ENCODE measurements around the gene LCE3E.
"Not testable (repeated sequence)": the region's sequence is repeated elsewhere in the genome, so short reads cannot be mapped to it uniquely, and the experiment has no call there.

The LCE3E gene

GRCh38 chr1:152566681-152567080, at the start of gene LCE3E:
TSS of gene LCE3E (minus strand) at chr1:152566780. CDS start at chr1:152566208, 572 bp downstream.
- intact Hi-C loops (cut with micrococcal nuclease): no loop called here
- Mint-ChIP-seq H3K27me3 (peaks cover 4% of the 10 kb centered on the region), H3K36me3 (ENCODE audit: low read depth) (no peaks in the 10 kb centered on the region), H3K9me3 (peaks cover 13% of the 10 kb centered on the region), H3K27ac (no peak within 1 kb of the TSS), H3K4me3 (no peak within 1 kb of the TSS), H3K4me1 (ENCODE audit: low read depth) (no peaks in the 10 kb centered on the region)

- no peak within 1 kb of the TSS for H3K4me3 Mint-ChIP-seq
- H3K4me1 Mint-ChIP-seq (ENCODE audit: low read depth): no peaks in the 10 kb centered on the region
- H3K27ac Mint-ChIP-seq: no peak within 1 kb of the TSS
- no peaks in the 10 kb centered on the region for H3K36me3 Mint-ChIP-seq (ENCODE audit: low read depth)
- H3K27me3 Mint-ChIP-seq: no peaks in the 10 kb centered on the region
- peaks cover 14% of the 10 kb centered on the region for H3K9me3 Mint-ChIP-seq
- intact Hi-C loops (cut with micrococcal nuclease): no loop called here
Observed at GRCh38 chr1:152613511-152613910, 46.9 kb upstream of the LCE3E start, which contains the start of gene LCE3B. TSS of gene LCE3B (plus strand) at chr1:152613811. CDS start at chr1:152613811, 0 bp downstream.

- no peaks in the 10 kb centered on the region for H3K9me3 Mint-ChIP-seq
- no peaks in the 10 kb centered on the region for H3K27me3 Mint-ChIP-seq
- H3K4me1 Mint-ChIP-seq (ENCODE audit: low read depth): no peaks in the 10 kb centered on the region
- H3K4me3 Mint-ChIP-seq: no peak within 1 kb of the TSS
- intact Hi-C loops (cut with micrococcal nuclease): no loop called here
- H3K27ac Mint-ChIP-seq: no peak within 1 kb of the TSS
- no peaks in the 10 kb centered on the region for H3K36me3 Mint-ChIP-seq (ENCODE audit: low read depth)
Observed at GRCh38 chr1:152599934-152600333, 33.4 kb upstream of the LCE3E start, which contains the start of gene LCE3C. TSS of gene LCE3C (plus strand) at chr1:152600234. CDS start at chr1:152600732, 498 bp downstream.

GRCh38 chr1:152596986-152597385, 30.4 kb upstream of the LCE3E start:
- H3K4me1 Mint-ChIP-seq (ENCODE audit: low read depth): no peaks in the 10 kb centered on the region
- no peak overlapping the region for H3K4me3 Mint-ChIP-seq
- H3K36me3 Mint-ChIP-seq (ENCODE audit: low read depth): no peaks in the 10 kb centered on the region
- intact Hi-C loops (cut with micrococcal nuclease): no loop called here
- H3K27ac Mint-ChIP-seq: no peak overlapping the region
- H3K27me3 Mint-ChIP-seq: no peaks in the 10 kb centered on the region
- H3K9me3 Mint-ChIP-seq: no peaks in the 10 kb centered on the region

GRCh38 chr1:152585586-152585985, 19.0 kb upstream of the LCE3E start:
- intact Hi-C loops (cut with micrococcal nuclease): no loop called here
- no peaks in the 10 kb centered on the region for H3K9me3 Mint-ChIP-seq
- no peak overlapping the region for H3K4me3 Mint-ChIP-seq
- H3K36me3 Mint-ChIP-seq (ENCODE audit: low read depth): no peaks in the 10 kb centered on the region
- no peaks in the 10 kb centered on the region for H3K4me1 Mint-ChIP-seq (ENCODE audit: low read depth)
- H3K27me3 Mint-ChIP-seq: no peaks in the 10 kb centered on the region
- H3K27ac Mint-ChIP-seq: no peak overlapping the region

- intact Hi-C loops (cut with micrococcal nuclease): no loop called here
- no peaks in the 10 kb centered on the region for H3K36me3 Mint-ChIP-seq (ENCODE audit: low read depth)
- H3K9me3 Mint-ChIP-seq: no peaks in the 10 kb centered on the region
- no peak overlapping the region for H3K27ac Mint-ChIP-seq
- no peaks in the 10 kb centered on the region for H3K4me1 Mint-ChIP-seq (ENCODE audit: low read depth)
- peaks cover 6% of the 10 kb centered on the region for H3K27me3 Mint-ChIP-seq
- no peak overlapping the region for H3K4me3 Mint-ChIP-seq
Observed at GRCh38 chr1:152582647-152583046, 16.1 kb upstream of the LCE3E start.

GRCh38 chr1:152580433-152580832, 13.9 kb upstream of the LCE3E start, which contains the start of gene LCE3D:
TSS of gene LCE3D (minus strand) at chr1:152580516. CDS start at chr1:152579936, 580 bp downstream.
- H3K36me3 Mint-ChIP-seq (ENCODE audit: low read depth): no peaks in the 10 kb centered on the region
- intact Hi-C loops (cut with micrococcal nuclease): no loop called here
- H3K4me3 Mint-ChIP-seq: no peak within 1 kb of the TSS
- H3K27ac Mint-ChIP-seq: no peak within 1 kb of the TSS
- no peaks in the 10 kb centered on the region for H3K4me1 Mint-ChIP-seq (ENCODE audit: low read depth)
- no peaks in the 10 kb centered on the region for H3K9me3 Mint-ChIP-seq
- peaks cover 6% of the 10 kb centered on the region for H3K27me3 Mint-ChIP-seq

- H3K9me3 Mint-ChIP-seq; intact Hi-C loops (cut with micrococcal nuclease); H3K4me3 Mint-ChIP-seq; H3K36me3 Mint-ChIP-seq (ENCODE audit: low read depth); H3K27ac Mint-ChIP-seq; H3K4me1 Mint-ChIP-seq (ENCODE audit: low read depth); H3K27me3 Mint-ChIP-seq: not testable (repeated sequence)
Observed at GRCh38 chr1:152579526-152579925, 12.9 kb upstream of the LCE3E start.

- Mint-ChIP-seq H3K36me3 (ENCODE audit: low read depth) (no peaks in the 10 kb centered on the region), H3K4me3 (no peak overlapping the region), H3K9me3 (no peaks in the 10 kb centered on the region), H3K27ac (no peak overlapping the region), H3K4me1 (ENCODE audit: low read depth) (no peaks in the 10 kb centered on the region), H3K27me3 (peaks cover 16% of the 10 kb centered on the region)
- intact Hi-C loops (cut with micrococcal nuclease): no loop called here
Observed at GRCh38 chr1:152577168-152577567, 10.6 kb upstream of the LCE3E start.

- no peak overlapping the region for H3K4me3 Mint-ChIP-seq
Observed at GRCh38 chr1:152565535-152566215, 905 bp downstream of the LCE3E start.

GRCh38 chr1:152565115-152565514, 1.5 kb downstream of the LCE3E start:
- peaks cover 4% of the 10 kb centered on the region for H3K27me3 Mint-ChIP-seq
- intact Hi-C loops (cut with micrococcal nuclease): no loop called here
- H3K4me3 Mint-ChIP-seq: no peak overlapping the region
- no peak overlapping the region for H3K27ac Mint-ChIP-seq
- peaks cover 13% of the 10 kb centered on the region for H3K9me3 Mint-ChIP-seq
- H3K36me3 Mint-ChIP-seq (ENCODE audit: low read depth): no peaks in the 10 kb centered on the region
- no peaks in the 10 kb centered on the region for H3K4me1 Mint-ChIP-seq (ENCODE audit: low read depth)

More at GRCh38 chr1:152565535-152566215, 905 bp downstream of the LCE3E start:
- peaks cover 4% of the 10 kb centered on the region for H3K27me3 Mint-ChIP-seq
- H3K4me1 Mint-ChIP-seq (ENCODE audit: low read depth): no peaks in the 10 kb centered on the region
- peaks cover 13% of the 10 kb centered on the region for H3K9me3 Mint-ChIP-seq
- H3K27ac Mint-ChIP-seq: no peak overlapping the region
- no peaks in the 10 kb centered on the region for H3K36me3 Mint-ChIP-seq (ENCODE audit: low read depth)
- intact Hi-C loops (cut with micrococcal nuclease): no loop called here

- H3K4me3 Mint-ChIP-seq; H3K4me1 Mint-ChIP-seq (ENCODE audit: low read depth); H3K27ac Mint-ChIP-seq; H3K9me3 Mint-ChIP-seq; H3K27me3 Mint-ChIP-seq; H3K36me3 Mint-ChIP-seq (ENCODE audit: low read depth); intact Hi-C loops (cut with micrococcal nuclease): not testable (repeated sequence)
Observed at GRCh38 chr1:152548358-152548757, 18.2 kb downstream of the LCE3E start.

- Mint-ChIP-seq H3K9me3 (no peaks in the 10 kb centered on the region), H3K4me3 (no peak overlapping the region), H3K36me3 (ENCODE audit: low read depth) (no peaks in the 10 kb centered on the region), H3K4me1 (ENCODE audit: low read depth) (no peaks in the 10 kb centered on the region), H3K27ac (no peak overlapping the region), H3K27me3 (peaks cover 5% of the 10 kb centered on the region)
- intact Hi-C loops (cut with micrococcal nuclease): no loop called here
Observed at GRCh38 chr1:152546704-152547103, 19.9 kb downstream of the LCE3E start.

- no peak overlapping the region for H3K4me3 Mint-ChIP-seq
- no peaks in the 10 kb centered on the region for H3K36me3 Mint-ChIP-seq (ENCODE audit: low read depth)
- peaks cover 6% of the 10 kb centered on the region for H3K27me3 Mint-ChIP-seq
- H3K4me1 Mint-ChIP-seq (ENCODE audit: low read depth): no peaks in the 10 kb centered on the region
- H3K9me3 Mint-ChIP-seq: no peaks in the 10 kb centered on the region
- no peak overlapping the region for H3K27ac Mint-ChIP-seq
- intact Hi-C loops (cut with micrococcal nuclease): no loop called here
Observed at GRCh38 chr1:152543820-152544219, 22.8 kb downstream of the LCE3E start.

- intact Hi-C loops (cut with micrococcal nuclease): no loop called here
- H3K27ac Mint-ChIP-seq: no peak overlapping the region
- H3K36me3 Mint-ChIP-seq (ENCODE audit: low read depth): no peaks in the 10 kb centered on the region
- H3K9me3 Mint-ChIP-seq: no peaks in the 10 kb centered on the region
- H3K4me3 Mint-ChIP-seq: no peak overlapping the region
- H3K4me1 Mint-ChIP-seq (ENCODE audit: low read depth): no peaks in the 10 kb centered on the region
- peaks cover 7% of the 10 kb centered on the region for H3K27me3 Mint-ChIP-seq
Observed at GRCh38 chr1:152539901-152540300, 26.7 kb downstream of the LCE3E start.

Data from dendritic cell treated with granulocyte-macrophage colony-stimulating factor and Interleukin-4, amounts not matched to agents 40 ng/mL and 50 ng/mL, for 4 days (primary cell).